Mesenchymal stem cell (in vitro differentiated cells and primary cell): ENCODE measurements around the gene SPECC1L.

ENCODE experiments used
- DNase-seq: peaks from one replicate; pipeline ENCODE4 v3.0.0-alpha.2; 2013
- H2AFZ ChIP-seq: one replicate; pipeline ENCODE4 v1.6.1; 2013; ENCODE audit warnings: low read depth, mild to moderate bottlenecking, control low read depth, inconsistent platforms, low read length, moderate library complexity
- H2AK5ac ChIP-seq: 2 replicates; pipeline ENCODE4 v1.6.1; 2013; ENCODE audit warnings: low read length, moderate library complexity, mild to moderate bottlenecking, inconsistent platforms; ENCODE audit not compliant: severe bottlenecking
- H2BK120ac ChIP-seq: one replicate; pipeline ENCODE4 v1.6.1; 2013; ENCODE audit warnings: low read depth, mild to moderate bottlenecking, inconsistent platforms, low read length, moderate library complexity
- H2BK12ac ChIP-seq, 2 experiments: one replicate each; pipeline ENCODE4 v1.6.1; 2013; ENCODE audit warnings: inconsistent platforms in 2 of 2, low read length in 2 of 2, mild to moderate bottlenecking in 2 of 2, moderate library complexity in 2 of 2, control low read depth in 1 of 2
- H2BK15ac ChIP-seq: one replicate; pipeline ENCODE4 v1.6.1; 2013; ENCODE audit warnings: mild to moderate bottlenecking, low read depth, inconsistent platforms; ENCODE audit not compliant: poor library complexity, severe bottlenecking
- H2BK5ac ChIP-seq: 2 replicates; pipeline ENCODE4 v1.6.1; 2013; ENCODE audit warnings: low read depth, mild to moderate bottlenecking, low read length, control low read depth, inconsistent platforms; ENCODE audit not compliant: poor library complexity, severe bottlenecking
- H3K14ac ChIP-seq, 2 experiments: one replicate each; pipeline ENCODE4 v1.6.1; 2013; ENCODE audit warnings: inconsistent platforms in 2 of 2, low read length in 2 of 2, control low read depth in 1 of 2, mild to moderate bottlenecking in 1 of 2, moderate library complexity in 1 of 2
- H3K18ac ChIP-seq, 2 experiments: one replicate each; pipeline ENCODE4 v1.6.1; 2013; ENCODE audit warnings: inconsistent platforms in 2 of 2, low read length in 2 of 2, control low read depth in 1 of 2, low read depth in 1 of 2, mild to moderate bottlenecking in 1 of 2
- H3K23ac ChIP-seq, 2 experiments: one replicate each; pipeline ENCODE4 v1.6.1; 2013; ENCODE audit warnings: inconsistent platforms in 2 of 2, low read length in 2 of 2, mild to moderate bottlenecking in 2 of 2, moderate library complexity in 2 of 2, control low read depth in 1 of 2
- H3K27ac ChIP-seq: 2 replicates; pipeline ENCODE4 v1.5.1; 2013; ENCODE audit warnings: mild to moderate bottlenecking, moderate library complexity, low read length, control low read depth, inconsistent platforms; ENCODE audit not compliant: poor library complexity, severe bottlenecking
- H3K27me3 ChIP-seq, 2 experiments: 2 replicates each; pipeline versions ENCODE4 v1.6.1 to v1.7.0; 2013; ENCODE audit warnings: low read length in 2 of 2, mild to moderate bottlenecking in 2 of 2, moderate library complexity in 2 of 2, control low read depth in 1 of 2, inconsistent platforms in 1 of 2; ENCODE audit not compliant: control insufficient read depth in 1 of 2, insufficient read depth in 1 of 2
- H3K36me3 ChIP-seq, 2 experiments: 2 replicates each; pipeline versions ENCODE4 v1.6.1 to v1.7.0; 2013; ENCODE audit warnings: low read length in 2 of 2, control low read depth in 1 of 2, inconsistent platforms in 1 of 2, low read depth in 1 of 2, mild to moderate bottlenecking in 1 of 2; ENCODE audit not compliant: insufficient read depth in 2 of 2, control insufficient read depth in 1 of 2
- H3K4ac ChIP-seq, 2 experiments: one replicate each; pipeline ENCODE4 v1.6.1; 2013; ENCODE audit warnings: inconsistent platforms in 2 of 2, low read length in 2 of 2, mild to moderate bottlenecking in 2 of 2, moderate library complexity in 2 of 2, control low read depth in 1 of 2, low read depth in 1 of 2
- H3K4me1 ChIP-seq: 2 replicates; pipeline ENCODE4 v1.6.1; 2013; ENCODE audit warnings: low read depth, low read length, control low read depth; ENCODE audit not compliant: control insufficient read depth, insufficient read depth
- H3K4me2 ChIP-seq: 2 replicates; pipeline ENCODE4 v1.6.1; 2013; ENCODE audit warnings: low read length, mild to moderate bottlenecking, inconsistent platforms; ENCODE audit not compliant: poor library complexity, severe bottlenecking
- H3K4me3 ChIP-seq, 2 experiments: 2 replicates each; pipeline versions ENCODE4 v1.5.1 to v1.7.0; 2013; ENCODE audit warnings: low read length in 2 of 2, mild to moderate bottlenecking in 2 of 2, control low read depth in 1 of 2, low read depth in 1 of 2; ENCODE audit not compliant: insufficient read depth in 1 of 2
- H3K79me1 ChIP-seq: replicated peaks from 2 replicates; pipeline ENCODE4 v1.6.1; 2013; ENCODE audit warnings: mild to moderate bottlenecking, control low read depth, low read length, inconsistent platforms; ENCODE audit not compliant: poor library complexity, severe bottlenecking
- H3K9ac ChIP-seq: 2 replicates; pipeline ENCODE4 v1.7.0; 2013; ENCODE audit warnings: mild to moderate bottlenecking, low read length, moderate library complexity
- H3K9me3 ChIP-seq: 2 replicates; pipeline ENCODE4 v1.7.0; 2013; ENCODE audit warnings: mild to moderate bottlenecking, low read length; ENCODE audit not compliant: control insufficient read depth
- H4K8ac ChIP-seq: one replicate; pipeline ENCODE4 v1.6.1; 2013; ENCODE audit warnings: inconsistent platforms, mild to moderate bottlenecking, low read length, moderate library complexity
- H4K91ac ChIP-seq: one replicate; pipeline ENCODE4 v1.6.1; 2013; ENCODE audit warnings: mild to moderate bottlenecking, low read length, inconsistent platforms
- WGBS: methylation state at CpG from one replicate; pipeline ENCODE4 v1.1.7; 2013; ENCODE audit warnings: mixed read lengths; 5-methylcytosine and 5-hydroxymethylcytosine counted together

SPECC1L gene

GRCh38 chr22:24304062-24304675, 33.5 kb downstream of the SPECC1L start:
- Histone ChIP-seq H3K27me3 (no peaks in the 10 kb centered on the region), H2BK120ac (no peak overlapping the region), H3K4me3 (no peak overlapping the region), H3K4ac (no peak overlapping the region), H2BK15ac (no peak overlapping the region), H4K91ac (no peak overlapping the region), H3K4me1 (peaks cover 9% of the 10 kb centered on the region), H3K9me3 (peaks cover 4% of the 10 kb centered on the region), H2AFZ (no peak overlapping the region), H3K36me3 (peaks cover 3 to 63% of the 10 kb centered on the region in 2 experiments), H3K27ac (peak overlapping the region; percentile 44), H2BK12ac (no peak overlapping the region), H2AK5ac (peak overlapping the region; percentile 9), H3K4me2 (peak overlapping the region; percentile 2), H3K9ac (no peak overlapping the region), H3K23ac (no peak overlapping the region), H4K8ac (no peak overlapping the region), H3K18ac (no peak overlapping the region), H2BK5ac (no peak overlapping the region), H3K14ac (no peak overlapping the region), H3K79me1 (peaks cover 21% of the 10 kb centered on the region)
- WGBS = no CpG with 5 or more reads among the region's 1 CpG
- DNase-seq = no peak

DNA sequence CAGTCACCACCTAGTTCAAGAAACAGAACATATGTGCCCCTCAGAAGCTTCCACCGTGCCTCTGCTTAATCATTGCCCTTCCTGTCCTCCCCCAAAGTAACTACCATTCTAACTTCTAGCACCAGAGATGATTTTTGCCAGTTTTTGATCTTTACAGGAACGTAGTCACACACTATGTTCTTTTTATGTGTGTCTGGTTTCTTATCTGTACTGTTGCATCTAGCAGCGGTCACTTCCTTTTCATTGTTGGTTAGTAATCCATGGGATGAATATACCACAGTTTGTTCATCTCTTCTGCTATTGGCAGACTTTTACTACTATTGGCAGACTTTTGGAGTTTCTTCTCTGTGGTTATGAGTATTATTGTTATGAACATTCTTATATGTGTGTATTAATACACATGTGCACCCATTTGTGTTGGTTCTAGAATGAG, 34.6 kb downstream of the SPECC1L start:
- H2AK5ac ChIP-seq = no peak overlapping the region
- no peak overlapping the region for H3K4me3 ChIP-seq
- no peak overlapping the region for H2AFZ ChIP-seq
- H3K27me3 ChIP-seq = no peaks in the 10 kb centered on the region
- no peak overlapping the region for H4K91ac ChIP-seq
- no peak overlapping the region for H3K23ac ChIP-seq
- no peak for DNase-seq
- H3K4me2 ChIP-seq = no peak overlapping the region
- peaks cover 19% of the 10 kb centered on the region for H3K79me1 ChIP-seq
- H3K4me1 ChIP-seq = peaks cover 9% of the 10 kb centered on the region
- H2BK12ac ChIP-seq = no peak overlapping the region
- H3K18ac ChIP-seq = no peak overlapping the region
- no peak overlapping the region for H4K8ac ChIP-seq
- no peak overlapping the region for H2BK120ac ChIP-seq
- no peak overlapping the region for H2BK5ac ChIP-seq
- H2BK15ac ChIP-seq = no peak overlapping the region
- H3K14ac ChIP-seq = no peak overlapping the region
- H3K36me3 ChIP-seq = peaks cover 3 to 72% of the 10 kb centered on the region in 2 experiments
- 78% methylated on average over 2 of the region's 3 CpGs for WGBS
- no peak overlapping the region for H3K9ac ChIP-seq
- H3K9me3 ChIP-seq = peaks cover 4% of the 10 kb centered on the region
- peak overlapping the region; percentile 19 for H3K27ac ChIP-seq
- H3K4ac ChIP-seq = no peak overlapping the region

GRCh38 chr22:24310969-24311368, 40.3 kb downstream of the SPECC1L start:
- no peak for DNase-seq
- Histone ChIP-seq H3K4me3 (no peak overlapping the region), H3K18ac (no peak overlapping the region), H2BK120ac (no peak overlapping the region), H2AFZ (no peak overlapping the region), H3K27ac (no peak overlapping the region), H4K8ac (no peak overlapping the region), H3K36me3 (peaks cover 6 to 78% of the 10 kb centered on the region in 2 experiments), H4K91ac (no peak overlapping the region), H3K4me2 (no peak overlapping the region), H2BK12ac (no peak overlapping the region), H3K4ac (no peak overlapping the region), H3K9me3 (no peaks in the 10 kb centered on the region), H2AK5ac (no peak overlapping the region), H3K27me3 (no peaks in the 10 kb centered on the region), H3K9ac (no peak overlapping the region), H3K4me1 (peaks cover 5% of the 10 kb centered on the region), H3K79me1 (peaks cover 20% of the 10 kb centered on the region), H3K23ac (no peak overlapping the region), H2BK5ac (no peak overlapping the region), H3K14ac (no peak overlapping the region), H2BK15ac (no peak overlapping the region)
- WGBS = 91% methylated on average over 1 of the region's 2 CpGs

DNA sequence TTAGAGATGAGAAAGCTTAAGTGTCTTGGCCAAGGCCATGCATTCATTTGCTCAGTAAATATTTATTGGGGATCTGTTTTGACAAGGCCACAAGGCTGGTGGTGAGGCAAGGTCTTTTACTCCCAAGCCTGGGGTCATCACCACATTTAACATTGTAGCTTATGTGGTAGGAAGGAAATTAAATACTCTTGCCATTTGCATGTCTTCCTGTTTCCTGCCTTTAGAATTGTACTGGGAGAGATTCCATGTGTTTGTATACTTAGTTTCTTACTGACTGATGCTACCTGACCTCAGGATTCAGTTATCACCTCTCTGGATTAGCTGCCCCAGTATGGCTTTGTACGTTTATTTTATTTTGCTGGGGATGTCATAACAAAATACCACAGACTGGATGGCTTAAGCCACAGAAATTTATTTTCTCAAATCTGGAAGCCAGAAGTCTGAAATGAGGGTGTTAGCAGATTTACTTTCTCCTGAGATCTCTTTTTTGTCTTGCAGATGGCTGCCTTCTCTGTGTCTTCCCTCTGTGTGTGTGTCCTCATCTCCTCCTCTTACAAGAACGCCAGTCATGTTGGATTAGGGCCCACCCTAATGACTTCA, 44.8 kb downstream of the SPECC1L start:
- Histone ChIP-seq H3K27me3 (no peaks in the 10 kb centered on the region), H4K8ac (no peak overlapping the region), H2AFZ (no peak overlapping the region), H2BK12ac (no peak overlapping the region), H3K9ac (no peak overlapping the region), H2AK5ac (no peak overlapping the region), H3K79me1 (peaks cover 10% of the 10 kb centered on the region), H3K18ac (no peak overlapping the region), H4K91ac (no peak overlapping the region), H3K4me3 (no peak overlapping the region), H2BK15ac (no peak overlapping the region), H2BK120ac (no peak overlapping the region), H3K14ac (no peak overlapping the region), H3K4me1 (peaks cover 5% of the 10 kb centered on the region), H3K4ac (no peak overlapping the region), H3K27ac (no peak overlapping the region), H3K9me3 (no peaks in the 10 kb centered on the region), H3K23ac (no peak overlapping the region), H2BK5ac (no peak overlapping the region), H3K36me3 (peaks cover 18 to 59% of the 10 kb centered on the region in 2 experiments), H3K4me2 (no peak overlapping the region)
- DNase-seq = peak; percentile 60
- WGBS = 38% methylated on average over 1 of the region's 2 CpGs
